K562 (cell line): ENCODE data around the gene CCNO. TPM values are rescaled to one million over a fixed set of nuclear protein-coding genes. Genes with fewer than 3 reads are reported as not detected.

Experiments
- ASH1L ChIP-seq: fragments of 450-650 bp; IDR thresholded peaks from 2 replicates; pipeline ENCODE4 v1.6.1; 2018; ENCODE audit warnings: borderline replicate concordance, mild to moderate bottlenecking, low read depth; ENCODE audit not compliant: partially characterized antibody
- CHD1 ChIP-seq: fragments of 200-600 bp; sonication (generic); IDR thresholded peaks from one replicate; pipeline ENCODE4 v1.6.1; 2012; ENCODE audit warnings: mild to moderate bottlenecking, moderate library complexity, low read length, inconsistent platforms
- CREM ChIP-seq: IDR thresholded peaks from 2 replicates; pipeline ENCODE4 v1.6.1; 2014; ENCODE audit warnings: antibody characterized with exemption, low read depth
- DDX20 ChIP-seq: fragments of 450-650 bp; IDR thresholded peaks from 2 replicates; pipeline ENCODE4 v1.6.1; 2016; ENCODE audit warnings: missing genetic modification characterization, low read depth, mild to moderate bottlenecking, missing compliant biosample characterization, moderate library complexity
- DLX4 ChIP-seq: fragments of 250-450 bp; sonication (Bioruptor Pico); IDR thresholded peaks from 2 replicates; pipeline ENCODE4 v1.6.1; 2021; ENCODE audit warnings: mild to moderate bottlenecking
- E2F1 ChIP-seq: sonication (generic); formaldehyde crosslinking; IDR thresholded peaks from 2 replicates; pipeline ENCODE4 v1.8.1; 2023; ENCODE audit warnings: mild to moderate bottlenecking, missing genetic modification reagents, moderate library complexity
- FIP1L1 ChIP-seq: fragments of 200-400 bp; formaldehyde crosslinking; IDR thresholded peaks from 2 replicates; pipeline ENCODE4 v1.6.1; 2018; ENCODE audit warnings: mild to moderate bottlenecking, low read depth, low read length; ENCODE audit not compliant: poor library complexity, severe bottlenecking
- FOXK2 ChIP-seq, 2 experiments: fragments of 450-650 bp; IDR thresholded peaks in 1 of 2; conservative IDR thresholded peaks in 1 of 2; 2 replicates each; pipeline ENCODE4 v1.6.1; 2016; ENCODE audit warnings: low read depth in 2 of 2, mild to moderate bottlenecking in 1 of 2
- GABPB2 ChIP-seq: fragments of 250-450 bp; sonication (Bioruptor Pico); conservative IDR thresholded peaks from 2 replicates; pipeline ENCODE4 v1.5.1; 2021; ENCODE audit warnings: mild to moderate bottlenecking
- HMGN3 ChIP-seq: IDR thresholded peaks from 2 replicates; pipeline ENCODE4 v1.6.1; 2011; ENCODE audit warnings: borderline replicate concordance, low read depth, mild to moderate bottlenecking, mixed read lengths, low read length; ENCODE audit not compliant: insufficient read length; ENCODE audit errors: extremely low read depth
- NCOA6 ChIP-seq: fragments of 450-650 bp; IDR thresholded peaks from 2 replicates; pipeline ENCODE4 v1.6.1; 2017; ENCODE audit warnings: mild to moderate bottlenecking
- TCF7L2 ChIP-seq: fragments of 150-350 bp; IDR thresholded peaks from 2 replicates; pipeline ENCODE4 v1.6.1; 2016; ENCODE audit warnings: low read depth, mild to moderate bottlenecking, low read length, moderate library complexity
- TFAM ChIP-seq: fragments of 250-450 bp; sonication (Bioruptor Pico); conservative IDR thresholded peaks from 2 replicates; pipeline ENCODE4 v1.5.0; 2021; ENCODE audit warnings: mild to moderate bottlenecking, moderate library complexity
- ZBTB49 ChIP-seq: sonication (generic); formaldehyde crosslinking; IDR thresholded peaks from 2 replicates; pipeline ENCODE4 v1.8.0; 2022; ENCODE audit warnings: missing genetic modification reagents, mild to moderate bottlenecking, borderline replicate concordance
- ZNF12 ChIP-seq: sonication (generic); formaldehyde crosslinking; IDR thresholded peaks from 2 replicates; pipeline ENCODE4 v1.4.0; 2020; ENCODE audit warnings: mild to moderate bottlenecking, missing genetic modification reagents
- ZNF507 ChIP-seq: conservative IDR thresholded peaks from 2 replicates; pipeline ENCODE4 v1.6.1; 2017; ENCODE audit warnings: missing genetic modification characterization, missing compliant biosample characterization
- ZNF561 ChIP-seq: fragments of 450-650 bp; formaldehyde crosslinking; conservative IDR thresholded peaks from 2 replicates; pipeline ENCODE4 v1.4.0; 2020; ENCODE audit warnings: mild to moderate bottlenecking, moderate library complexity
- ZNF695 ChIP-seq: fragments of 450-650 bp; formaldehyde crosslinking; IDR thresholded peaks from 2 replicates; pipeline ENCODE4 v1.4.0; 2020; ENCODE audit warnings: mild to moderate bottlenecking, moderate library complexity
- ZNF740 ChIP-seq, 3 experiments: fragments of 200-800 bp in 1 of 3; sonication (Bioruptor generic) in 1 of 3; sonication (generic) in 1 of 3; formaldehyde crosslinking in 1 of 3; IDR thresholded peaks; 2 replicates each; pipeline versions ENCODE4 v1.6.1 to v1.8.0; 2016 to 2022; ENCODE audit warnings: mild to moderate bottlenecking in 2 of 3, missing compliant biosample characterization in 2 of 3, missing genetic modification characterization in 2 of 3, missing genetic modification reagents in 1 of 3
- polyA plus RNA-seq, 8 experiments: library from polyadenylated mRNA; depleted of rRNA in 4 of 8; stranded (reverse) in 5 of 8; unstranded in 3 of 8; fragments of >200 nt; fragmentation: Nextera tagmentation in 2 of 8; fragmentation: Illumina TruSeq in 1 of 8; extraction: Ambion mirVana in 2 of 8; extraction: Trizol in 1 of 8; gene quantifications; 2 replicates each; pipeline versions ENCODE4 v1.2.1 to v1.2.3, GENCODE V29; 2011 to 2014; ENCODE audit warnings: inconsistent platforms in 1 of 8, missing spikeins in 1 of 8
- total RNA-seq, 7 experiments: library from RNA; depleted of rRNA in 6 of 7; stranded (reverse); fragments of >200 nt in 6 of 7; fragmentation: Illumina TruSeq in 2 of 7; extraction: Trizol in 2 of 7; gene quantifications; 2 replicates each; pipeline versions ENCODE4 v1.2.1 to v1.2.3, GENCODE V29; 2011 to 2021; ENCODE audit warnings: low replicate concordance in 1 of 7

CCNO gene
- total and polyA plus RNA-seq, 9 of the 15 experiments (the other 6 are each of a cell fraction or from before 2014, with no cell fraction given): 0.08 to 3.1 (median 0.29) TPM

GRCh38 chr5:55226027-55226933 is 7.1 kb downstream of the CCNO start (continued):
- TF ChIP-seq E2F1: no peak
- TF ChIP-seq ZNF740 (CRISPR knock-in tag; IDR thresholded peaks at IDR 0.05): no peak
- TF ChIP-seq ZNF740 (tag; IDR thresholded peaks at IDR 0.05): no peak
- no peak for TF ChIP-seq NCOA6
- no peak for TF ChIP-seq ZNF695 (CRISPR knock-in tag)
- no peak for TF ChIP-seq TFAM (CRISPR knock-in tag)
- TF ChIP-seq ZNF507 (tag): no peak
- TF ChIP-seq CHD1: no peak
- no peak for TF ChIP-seq GABPB2
- no peak for TF ChIP-seq ASH1L
- TF ChIP-seq ZNF561 (CRISPR knock-in tag): no peak
- TF ChIP-seq CREM: peak; percentile 59
- no peak for TF ChIP-seq TCF7L2
- 0 out of 2 replicates have a peak, but pooled peaks have one; percentile 49 for TF ChIP-seq ZNF12 (CRISPR knock-in tag)
- peak; percentile 50 for TF ChIP-seq FIP1L1
- TF ChIP-seq ZBTB49: no peak
- no peak for TF ChIP-seq HMGN3
- TF ChIP-seq FOXK2 (conservative IDR thresholded peaks at IDR 0.05 in 1 of 2, IDR thresholded peaks at IDR 0.05 in 1 of 2; ENCODE audit: low read depth in 2 of 2): no peak
- no peak for TF ChIP-seq DDX20
- no peak for TF ChIP-seq DLX4 (CRISPR knock-in tag)
